HepG2 (cell line): ENCODE data around the gene PET100. TPM values are rescaled to one million over a fixed set of nuclear protein-coding genes. Genes with fewer than 3 reads are reported as not detected.

Experiments used
- ATAC-seq: fragments of 200-7000 bp; cut with Tn5 transposase; 3 replicates; pipeline ENCODE4 v1.9.1; 2020; ENCODE audit warnings: mild to moderate bottlenecking, moderate library complexity
- BruUV-seq: library from RNA; stranded (reverse); fragments of 400-500 nt; replicated peaks from 2 replicates; lab custom pipeline; 2021; lab: Mats Ljungman, UMichigan
- CTCF ChIA-PET: fragments of 300-600 bp; formaldehyde crosslinking; extraction: SDS; loops from one replicate; lab custom pipeline; 2021; ENCODE audit warnings: low total read pairs, inconsistent platforms, low intra/inter-chr PET ratio; lab: Yijun Ruan, JAX
- POLR2A ChIA-PET: fragments of 350-600 bp; sonication (Branson Sonifier 250); formaldehyde crosslinking; loops from one replicate; lab custom pipeline; 2020; ENCODE audit warnings: antibody characterized with exemption, inconsistent platforms; lab: Yijun Ruan, JAX
- DNase-seq: peaks from one replicate; pipeline ENCODE4 v3.0.0-alpha.2; 2015; ENCODE audit warnings: low spot score
- FAIRE-seq: peaks from 3 replicates; lab custom pipeline; 2011; peaks lifted over from hg19 to GRCh38; lab: Jason Lieb, UNC
- H2AFZ ChIP-seq: one replicate; pipeline ENCODE4 v1.6.1; 2011; ENCODE audit warnings: low read length, inconsistent platforms
- H3K27ac ChIP-seq: fragments of 300-600 bp; 3 replicates; pipeline ENCODE4 v1.8.0; 2011; ENCODE audit warnings: mixed run types, mild to moderate bottlenecking, mixed read lengths, low read length, inconsistent platforms; ENCODE audit not compliant: insufficient read depth; ENCODE audit errors: extremely low read length
- H3K27me3 ChIP-seq, 2 experiments: fragments of 200-600 bp in 1 of 2; 2 replicates in 1 of 2; 3 replicates in 1 of 2; pipeline versions ENCODE4 v1.6.0 to v1.8.0; 2011; ENCODE audit warnings: low read length in 2 of 2, mild to moderate bottlenecking in 2 of 2, moderate library complexity in 2 of 2, inconsistent platforms in 1 of 2; ENCODE audit not compliant: insufficient read depth in 2 of 2, control insufficient read depth in 1 of 2
- H3K36me3 ChIP-seq, 2 experiments: fragments of 200-600 bp in 1 of 2; replicated peaks in 1 of 2; 2 replicates in 1 of 2; 3 replicates in 1 of 2; pipeline versions ENCODE4 v1.5.1 to v1.8.0; 2011; ENCODE audit warnings: low read length in 2 of 2, inconsistent platforms in 1 of 2; ENCODE audit not compliant: insufficient read depth in 2 of 2, control insufficient read depth in 1 of 2
- H3K4me1 ChIP-seq: 2 replicates; pipeline ENCODE4 v1.5.1; 2012; ENCODE audit warnings: low read length, inconsistent platforms; ENCODE audit not compliant: insufficient read depth
- H3K4me2 ChIP-seq: 2 replicates; pipeline ENCODE4 v1.6.0; 2011; ENCODE audit warnings: low read depth, low read length, inconsistent platforms
- H3K4me3 ChIP-seq, 3 experiments: fragments of 200-600 bp in 1 of 3; sonication (generic), shearing (Covaris generic) in 1 of 3; replicated peaks in 1 of 3; 2 replicates each; pipeline ENCODE4 v1.5.1; 2011 to 2016; ENCODE audit warnings: low read length in 3 of 3, inconsistent platforms in 2 of 3, low read depth in 2 of 3, mild to moderate bottlenecking in 2 of 3, control low read depth in 1 of 3, mixed read lengths in 1 of 3; ENCODE audit not compliant: insufficient read depth in 1 of 3
- H3K79me2 ChIP-seq: one replicate; pipeline ENCODE4 v1.6.1; 2011; ENCODE audit warnings: low read length, inconsistent platforms; ENCODE audit not compliant: insufficient read depth
- H3K9ac ChIP-seq: 2 replicates; pipeline ENCODE4 v1.6.0; 2011; ENCODE audit warnings: mild to moderate bottlenecking, low read depth, low read length, inconsistent platforms; ENCODE audit not compliant: insufficient read depth
- H3K9me3 ChIP-seq: 2 replicates; pipeline ENCODE4 v1.5.1; 2012; ENCODE audit warnings: mild to moderate bottlenecking, low read length
- H4K20me1 ChIP-seq: 2 replicates; pipeline ENCODE4 v1.6.0; 2011; ENCODE audit warnings: inconsistent platforms, mild to moderate bottlenecking, low read length, moderate library complexity; ENCODE audit not compliant: insufficient read depth
- DMAP1 ChIP-seq: IDR thresholded peaks from 2 replicates; pipeline ENCODE4 v1.6.1; 2016
- EED ChIP-seq: sonication (generic); formaldehyde crosslinking; IDR thresholded peaks from 2 replicates; pipeline ENCODE4 v1.5.0; 2020; ENCODE audit warnings: mild to moderate bottlenecking, missing genetic modification reagents
- ETV5 ChIP-seq: IDR thresholded peaks from 2 replicates; pipeline ENCODE4 v1.6.1; 2018; ENCODE audit warnings: missing biosample characterization, missing genetic modification reagents, inconsistent platforms, borderline replicate concordance
- HNF4G ChIP-seq, 2 experiments: sonication (generic) in 1 of 2; formaldehyde crosslinking in 1 of 2; IDR thresholded peaks; 2 replicates each; pipeline versions ENCODE4 v1.4.0 to v1.6.1; 2011 to 2020; ENCODE audit warnings: borderline replicate concordance in 2 of 2, low read depth in 2 of 2, mild to moderate bottlenecking in 2 of 2, low read length in 1 of 2, missing genetic modification reagents in 1 of 2, moderate library complexity in 1 of 2
- IRF2 ChIP-seq: IDR thresholded peaks from 2 replicates; pipeline ENCODE4 v1.6.1; 2018; ENCODE audit warnings: missing genetic modification reagents, missing compliant biosample characterization
- PHF8 ChIP-seq: sonication (generic); formaldehyde crosslinking; IDR thresholded peaks from 2 replicates; pipeline ENCODE4 v1.5.0; 2020; ENCODE audit warnings: missing genetic modification reagents
- RAD21 ChIP-seq: fragments of 450-650 bp; formaldehyde crosslinking; IDR thresholded peaks from 2 replicates; pipeline ENCODE4 v1.5.0; 2020; ENCODE audit warnings: mild to moderate bottlenecking
- RFXAP ChIP-seq: sonication (generic); formaldehyde crosslinking; IDR thresholded peaks from 2 replicates; pipeline ENCODE4 v1.4.0; 2020; ENCODE audit warnings: missing genetic modification reagents, borderline replicate concordance
- SP2 ChIP-seq: sonication (generic); formaldehyde crosslinking; IDR thresholded peaks from 2 replicates; pipeline ENCODE4 v1.5.1; 2020; ENCODE audit warnings: mild to moderate bottlenecking, missing genetic modification reagents
- ZFX ChIP-seq: sonication (generic); formaldehyde crosslinking; IDR thresholded peaks from 2 replicates; pipeline ENCODE4 v1.4.0; 2020; ENCODE audit warnings: mild to moderate bottlenecking, low read depth, missing genetic modification reagents, moderate library complexity
- ZNF205 ChIP-seq: IDR thresholded peaks from 2 replicates; pipeline ENCODE4 v1.6.1; 2018; ENCODE audit warnings: missing biosample characterization, missing genetic modification reagents
- ZNF777 ChIP-seq: sonication (generic); formaldehyde crosslinking; IDR thresholded peaks from 2 replicates; pipeline ENCODE4 v1.4.0; 2020; ENCODE audit warnings: missing genetic modification reagents
- WGBS: methylation state at CpG from one replicate; pipeline ENCODE4 v1.1.6; 2017; ENCODE audit warnings: low lambda C conversion rate; 5-methylcytosine and 5-hydroxymethylcytosine counted together
- in situ Hi-C: cut with HindIII; loops from 2 replicates; pipeline ENCODE4 v1.10.0; 2017; ENCODE audit warnings: low pct_unique_long_range_greater_than_20kb; ENCODE audit not compliant: extremely low pct_ligation_motif_present
- intact Hi-C: fragments of 100-400 bp; cut with micrococcal nuclease; formaldehyde crosslinking; loops from one replicate; pipeline ENCODE4 v1.10.0; 2022; ENCODE audit not compliant: unreplicated experiment
- polyA plus RNA-seq, 8 experiments: library from polyadenylated mRNA; depleted of rRNA in 3 of 8; stranded (reverse) in 7 of 8; unstranded in 1 of 8; fragments of >200 nt; fragmentation: Illumina TruSeq in 4 of 8; extraction: Trizol in 4 of 8; gene quantifications; 2 replicates each; pipeline versions ENCODE4 v1.2.1 to v1.2.3, GENCODE V29; 2011 to 2016; ENCODE audit warnings: low read depth in 4 of 8, missing spikeins in 1 of 8, mixed read lengths in 1 of 8; ENCODE audit not compliant: insufficient read depth in 1 of 8
- total RNA-seq, 5 experiments: library from RNA; depleted of rRNA; stranded (reverse); fragments of >200 nt; fragmentation: Illumina TruSeq; extraction: Trizol; gene quantifications; 2 replicates each; pipeline ENCODE4 v1.2.3, GENCODE V29; 2016; ENCODE audit warnings: low read depth in 1 of 5
- TF ChIP-seq, protein P1 (sequence below): sonication (generic); formaldehyde crosslinking; IDR thresholded peaks from 2 replicates; pipeline ENCODE4 v1.5.0; 2020; ENCODE audit warnings: mild to moderate bottlenecking, missing genetic modification reagents
- TF ChIP-seq, protein P2 (sequence below), 2 experiments: fragments of 450-650 bp in 1 of 2; sonication (generic) in 1 of 2; formaldehyde crosslinking; IDR thresholded peaks; 2 replicates each; pipeline versions ENCODE4 v1.5.0 to v1.8.0; 2020 to 2022; ENCODE audit warnings: mild to moderate bottlenecking in 1 of 2, missing genetic modification reagents in 1 of 2
- TF ChIP-seq, protein P3 (sequence below): sonication (generic); formaldehyde crosslinking; IDR thresholded peaks from 2 replicates; pipeline ENCODE4 v1.5.1; 2020; ENCODE audit warnings: mild to moderate bottlenecking, moderate library complexity, missing genetic modification reagents

PET100 gene
- total and polyA plus RNA-seq, 2 of the 13 experiments (the other 11 are each of a cell fraction or from before 2014, with no cell fraction given): 22.3 to 66.5 TPM

DNA sequence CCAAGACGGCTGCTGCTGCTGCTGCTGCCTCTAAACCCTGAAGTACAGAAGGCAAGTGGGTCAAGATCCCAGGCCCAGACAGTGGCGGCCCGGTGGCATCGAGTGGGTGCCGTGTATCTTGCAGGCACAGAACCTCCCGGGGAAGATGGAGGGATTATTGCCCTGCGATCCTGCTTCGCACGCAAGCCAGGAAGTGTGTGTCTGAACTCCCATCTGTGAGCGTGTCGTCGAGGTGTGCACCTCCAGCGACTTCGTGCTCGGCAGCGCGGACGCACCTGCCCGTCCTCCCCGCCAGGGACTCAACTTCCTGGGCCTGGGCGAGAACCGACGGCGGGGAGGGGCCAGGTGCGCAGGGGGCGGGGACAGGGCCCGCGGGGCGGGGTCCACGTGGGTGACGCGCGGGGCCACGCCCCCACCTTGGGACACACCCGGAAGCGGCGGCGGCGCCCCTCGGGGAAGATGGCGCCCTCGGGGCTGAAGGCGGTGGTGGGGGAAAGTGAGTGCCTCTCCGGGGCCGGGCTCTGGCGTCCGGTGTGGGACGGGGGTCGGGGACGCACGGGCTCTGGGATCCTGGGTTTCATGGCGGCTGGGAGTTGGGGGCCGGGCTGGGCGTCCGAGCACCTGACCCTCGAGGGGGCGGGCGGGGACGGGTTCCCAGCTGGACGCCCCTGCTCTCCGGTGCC is 7.2 kb downstream of the PET100 start, which contains the start of gene STXBP2 (continued):
- TF ChIP-seq, protein P1, sequence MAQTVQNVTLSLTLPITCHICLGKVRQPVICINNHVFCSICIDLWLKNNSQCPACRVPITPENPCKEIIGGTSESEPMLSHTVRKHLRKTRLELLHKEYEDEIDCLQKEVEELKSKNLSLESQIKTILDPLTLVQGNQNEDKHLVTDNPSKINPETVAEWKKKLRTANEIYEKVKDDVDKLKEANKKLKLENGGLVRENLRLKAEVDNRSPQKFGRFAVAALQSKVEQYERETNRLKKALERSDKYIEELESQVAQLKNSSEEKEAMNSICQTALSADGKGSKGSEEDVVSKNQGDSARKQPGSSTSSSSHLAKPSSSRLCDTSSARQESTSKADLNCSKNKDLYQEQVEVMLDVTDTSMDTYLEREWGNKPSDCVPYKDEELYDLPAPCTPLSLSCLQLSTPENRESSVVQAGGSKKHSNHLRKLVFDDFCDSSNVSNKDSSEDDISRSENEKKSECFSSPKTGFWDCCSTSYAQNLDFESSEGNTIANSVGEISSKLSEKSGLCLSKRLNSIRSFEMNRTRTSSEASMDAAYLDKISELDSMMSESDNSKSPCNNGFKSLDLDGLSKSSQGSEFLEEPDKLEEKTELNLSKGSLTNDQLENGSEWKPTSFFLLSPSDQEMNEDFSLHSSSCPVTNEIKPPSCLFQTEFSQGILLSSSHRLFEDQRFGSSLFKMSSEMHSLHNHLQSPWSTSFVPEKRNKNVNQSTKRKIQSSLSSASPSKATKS: no peak
- TF ChIP-seq RFXAP (CRISPR knock-in tag): peak; percentile 83; the same call in 1 of the 2 replicates
- TF ChIP-seq, all 625 proteins: peak for 180

- intact Hi-C loops (no loop called here), in situ Hi-C loops (no loop called here)
- Histone ChIP-seq H3K9ac (peak overlapping the region; percentile 85), H3K27me3 (no peaks in the 10 kb centered on the region; a peak in 1 of 5 replicates), H3K4me2 (peak overlapping the region; percentile 78), H3K27ac (peak overlapping the region; percentile 61), H4K20me1 (no peaks in the 10 kb centered on the region; the same call in 1 of the 2 replicates), H3K36me3 (no peaks in the 10 kb centered on the region; a peak in 1 of 5 replicates), H3K9me3 (no peaks in the 10 kb centered on the region), H3K4me1 (peaks cover 23% of the 10 kb centered on the region), H3K4me3 (peak overlapping the region; percentile 93 to 96 (median 95)), H3K79me2 (peaks cover 7% of the 10 kb centered on the region), H2AFZ (no peak overlapping the region)
- 53% methylated on average over 15 of the region's 30 CpGs for WGBS
- ChIA-PET POLR2A (interaction anchor here (0.7 to 1.5 kb wide), 3 partner anchors 15 to 43 kb away, joined by 4 to 12 read pairs (median 7); partner anchors contain the start of genes CAMSAP3 and TRAPPC5), CTCF (no interaction called here)
- peak; percentile 31 for ATAC-seq
- no peak for DNase-seq
- no peak for FAIRE-seq
- BruUV-seq: TSS peak; percentile 48
- 0 out of 2 replicates have a peak, but pooled peaks have one; percentile 19 for TF ChIP-seq ETV5 (CRISPR knock-in tag)
- TF ChIP-seq ZNF777 (CRISPR knock-in tag): peak; percentile 91; the same call in 1 of the 2 replicates
- 0 out of 2 replicates have a peak, but pooled peaks have one; percentile 4 for TF ChIP-seq EED (CRISPR knock-in tag)
- no peak for TF ChIP-seq SP2 (CRISPR knock-in tag)
- 0 out of 2 replicates have a peak, but pooled peaks have one; percentile 22 for TF ChIP-seq DMAP1
- 0 out of 2 replicates have a peak, but pooled peaks have one; percentile 26 for TF ChIP-seq RAD21
- TF ChIP-seq ZFX (CRISPR knock-in tag): 0 out of 2 replicates have a peak, but pooled peaks have one; percentile 6
- 0 out of 2 replicates have a peak, but pooled peaks have one; percentile 8 for TF ChIP-seq PHF8
- peak; percentile 4; the same call in 1 of the 2 replicates for TF ChIP-seq HNF4G (IDR thresholded peaks at IDR 0.05; ENCODE audit: borderline replicate concordance, low read depth, low read length)
- no peak for TF ChIP-seq HNF4G (CRISPR knock-in tag; IDR thresholded peaks at IDR 0.05; ENCODE audit: borderline replicate concordance, low read depth)
- 0 out of 2 replicates have a peak, but pooled peaks have one; percentile 23 for TF ChIP-seq ZNF205
- TF ChIP-seq, protein P2, sequence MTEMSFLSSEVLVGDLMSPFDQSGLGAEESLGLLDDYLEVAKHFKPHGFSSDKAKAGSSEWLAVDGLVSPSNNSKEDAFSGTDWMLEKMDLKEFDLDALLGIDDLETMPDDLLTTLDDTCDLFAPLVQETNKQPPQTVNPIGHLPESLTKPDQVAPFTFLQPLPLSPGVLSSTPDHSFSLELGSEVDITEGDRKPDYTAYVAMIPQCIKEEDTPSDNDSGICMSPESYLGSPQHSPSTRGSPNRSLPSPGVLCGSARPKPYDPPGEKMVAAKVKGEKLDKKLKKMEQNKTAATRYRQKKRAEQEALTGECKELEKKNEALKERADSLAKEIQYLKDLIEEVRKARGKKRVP (CRISPR knock-in tag; IDR thresholded peaks at IDR 0.05): no peak
- TF ChIP-seq IRF2 (CRISPR knock-in tag): no peak
- TF ChIP-seq, protein P3, sequence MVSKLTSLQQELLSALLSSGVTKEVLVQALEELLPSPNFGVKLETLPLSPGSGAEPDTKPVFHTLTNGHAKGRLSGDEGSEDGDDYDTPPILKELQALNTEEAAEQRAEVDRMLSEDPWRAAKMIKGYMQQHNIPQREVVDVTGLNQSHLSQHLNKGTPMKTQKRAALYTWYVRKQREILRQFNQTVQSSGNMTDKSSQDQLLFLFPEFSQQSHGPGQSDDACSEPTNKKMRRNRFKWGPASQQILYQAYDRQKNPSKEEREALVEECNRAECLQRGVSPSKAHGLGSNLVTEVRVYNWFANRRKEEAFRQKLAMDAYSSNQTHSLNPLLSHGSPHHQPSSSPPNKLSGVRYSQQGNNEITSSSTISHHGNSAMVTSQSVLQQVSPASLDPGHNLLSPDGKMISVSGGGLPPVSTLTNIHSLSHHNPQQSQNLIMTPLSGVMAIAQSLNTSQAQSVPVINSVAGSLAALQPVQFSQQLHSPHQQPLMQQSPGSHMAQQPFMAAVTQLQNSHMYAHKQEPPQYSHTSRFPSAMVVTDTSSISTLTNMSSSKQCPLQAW (CRISPR knock-in tag): 0 out of 2 replicates have a peak, but pooled peaks have one; percentile 25
Measured at GRCh38 chr19:7637374-7638256, 8.0 kb downstream of the PET100 start.
